Thyroid gland (tissue), 4 donors: Measurements from ENCODE around the gene RPH3AL.
"Not testable (repeated sequence)": the region's sequence is repeated elsewhere in the genome, so short reads cannot be mapped to it uniquely, and the experiment has no call there.

Experiments
- POLR2A ChIP-seq, 2 donors: fragments of 450-650 bp; IDR thresholded peaks; one replicate each; pipeline ENCODE4 v1.6.1; 2017; ENCODE audit warnings: antibody characterized with exemption in 2 of 2, mild to moderate bottlenecking in 2 of 2, moderate library complexity in 1 of 2
- TF ChIP-seq, protein P1 (sequence below), 6 experiments: fragments of 200-600 bp in 3 of 6; fragments of 450-650 bp in 3 of 6; sonication (generic) in 3 of 6; IDR thresholded peaks; one replicate each; pipeline ENCODE4 v1.5.1; 2016 to 2019; ENCODE audit warnings: antibody characterized with exemption in 6 of 6, mild to moderate bottlenecking in 2 of 6, inconsistent platforms in 1 of 6, moderate library complexity in 1 of 6

DNA sequence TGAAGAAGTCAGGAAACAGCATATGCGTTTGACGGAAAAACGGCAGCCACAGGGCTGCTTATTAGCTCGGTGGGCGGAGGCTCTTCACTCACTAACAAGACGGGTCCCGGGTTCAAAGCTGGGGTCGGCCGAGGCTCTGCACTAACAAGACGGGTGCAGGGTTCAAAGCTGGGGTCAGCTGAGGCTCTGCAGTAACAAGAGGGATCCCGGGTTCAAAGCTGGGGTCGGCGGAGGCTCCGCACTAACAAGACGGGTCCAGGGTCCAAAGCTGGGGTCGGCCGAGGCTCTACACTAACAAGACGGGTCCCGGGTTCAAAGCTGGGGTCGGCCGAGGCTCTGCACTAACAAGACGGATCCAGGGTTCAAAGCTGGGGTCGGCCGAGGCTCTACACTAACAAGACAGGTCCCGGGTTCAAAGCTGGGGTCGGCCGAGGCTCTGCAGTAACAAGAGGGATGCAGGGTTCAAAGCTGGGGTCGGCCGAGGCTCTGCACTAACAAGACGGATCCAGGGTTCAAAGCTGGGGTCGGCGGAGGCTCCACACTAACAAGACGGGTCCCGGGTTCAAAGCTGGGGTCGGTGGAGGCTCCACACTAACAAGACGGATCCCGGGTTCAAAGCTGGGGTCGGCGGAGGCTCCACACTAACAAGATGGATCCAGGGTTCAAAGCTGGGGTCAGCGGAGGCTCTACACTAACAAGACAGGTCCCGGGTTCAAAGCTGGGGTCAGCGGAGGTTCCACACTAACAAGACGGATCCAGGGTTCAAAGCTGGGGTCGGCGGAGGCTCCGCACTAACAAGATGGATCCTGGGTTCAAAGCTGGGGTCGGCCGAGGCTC lies 117.4 kb downstream of the RPH3AL start:
- TF ChIP-seq, protein P1, sequence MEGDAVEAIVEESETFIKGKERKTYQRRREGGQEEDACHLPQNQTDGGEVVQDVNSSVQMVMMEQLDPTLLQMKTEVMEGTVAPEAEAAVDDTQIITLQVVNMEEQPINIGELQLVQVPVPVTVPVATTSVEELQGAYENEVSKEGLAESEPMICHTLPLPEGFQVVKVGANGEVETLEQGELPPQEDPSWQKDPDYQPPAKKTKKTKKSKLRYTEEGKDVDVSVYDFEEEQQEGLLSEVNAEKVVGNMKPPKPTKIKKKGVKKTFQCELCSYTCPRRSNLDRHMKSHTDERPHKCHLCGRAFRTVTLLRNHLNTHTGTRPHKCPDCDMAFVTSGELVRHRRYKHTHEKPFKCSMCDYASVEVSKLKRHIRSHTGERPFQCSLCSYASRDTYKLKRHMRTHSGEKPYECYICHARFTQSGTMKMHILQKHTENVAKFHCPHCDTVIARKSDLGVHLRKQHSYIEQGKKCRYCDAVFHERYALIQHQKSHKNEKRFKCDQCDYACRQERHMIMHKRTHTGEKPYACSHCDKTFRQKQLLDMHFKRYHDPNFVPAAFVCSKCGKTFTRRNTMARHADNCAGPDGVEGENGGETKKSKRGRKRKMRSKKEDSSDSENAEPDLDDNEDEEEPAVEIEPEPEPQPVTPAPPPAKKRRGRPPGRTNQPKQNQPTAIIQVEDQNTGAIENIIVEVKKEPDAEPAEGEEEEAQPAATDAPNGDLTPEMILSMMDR (IDR thresholded peaks at IDR 0.05): not testable (repeated sequence)
- TF ChIP-seq POLR2A (IDR thresholded peaks at IDR 0.05): not testable (repeated sequence)
